Effector memory CD4-positive, alpha-beta T cell (primary cell): ENCODE results near the gene UBN1.

Source experiments
- DNase-seq, 3 donors: peaks; one replicate each; pipeline ENCODE4 v3.0.0-alpha.2; 2020
- H3K27ac ChIP-seq: 2 replicates; pipeline ENCODE4 v1.7.0; 2013; ENCODE audit warnings: mild to moderate bottlenecking, low read length, moderate library complexity; ENCODE audit not compliant: insufficient read depth, poor library complexity, severe bottlenecking
- H3K27me3 ChIP-seq: replicated peaks from 2 replicates; pipeline ENCODE4 v1.7.0; 2013; ENCODE audit warnings: mild to moderate bottlenecking, low read length; ENCODE audit not compliant: insufficient read depth, control insufficient read depth, poor library complexity, severe bottlenecking
- H3K36me3 ChIP-seq: 2 replicates; pipeline ENCODE4 v1.7.0; 2013; ENCODE audit warnings: mild to moderate bottlenecking, low read length, moderate library complexity; ENCODE audit not compliant: control insufficient read depth, insufficient read depth
- H3K4me1 ChIP-seq: 2 replicates; pipeline ENCODE4 v1.7.0; 2013; ENCODE audit warnings: low read length, mild to moderate bottlenecking; ENCODE audit not compliant: control insufficient read depth, insufficient read depth, poor library complexity, severe bottlenecking
- H3K4me3 ChIP-seq: 2 replicates; pipeline ENCODE4 v1.7.0; 2013; ENCODE audit warnings: low read length, low read depth, mild to moderate bottlenecking; ENCODE audit not compliant: insufficient read depth, poor library complexity, severe bottlenecking
- H3K9me3 ChIP-seq: 2 replicates; pipeline ENCODE4 v1.7.0; 2013; ENCODE audit warnings: mild to moderate bottlenecking, low read length, moderate library complexity; ENCODE audit not compliant: control insufficient read depth

The UBN1 gene

GRCh38 chr16:4900750-4901149 is 53.5 kb downstream of the UBN1 start:
- no peaks in the 10 kb centered on the region for H3K36me3 ChIP-seq
- H3K27me3 ChIP-seq: no peaks in the 10 kb centered on the region
- no peaks in the 10 kb centered on the region for H3K9me3 ChIP-seq
- H3K27ac ChIP-seq: no peak overlapping the region
- H3K4me3 ChIP-seq: no peak overlapping the region
- no peaks in the 10 kb centered on the region for H3K4me1 ChIP-seq
- DNase-seq: no peak

- no peak for DNase-seq
- Histone ChIP-seq H3K27ac (no peak overlapping the region), H3K4me1 (no peaks in the 10 kb centered on the region), H3K9me3 (no peaks in the 10 kb centered on the region), H3K36me3 (no peaks in the 10 kb centered on the region), H3K27me3 (no peaks in the 10 kb centered on the region), H3K4me3 (no peak overlapping the region)
Observed at GRCh38 chr16:4902038-4902437, 54.8 kb downstream of the UBN1 start.

- no peak for DNase-seq
- Histone ChIP-seq H3K9me3 (no peaks in the 10 kb centered on the region), H3K36me3 (no peaks in the 10 kb centered on the region), H3K4me1 (no peaks in the 10 kb centered on the region), H3K4me3 (no peak overlapping the region), H3K27me3 (no peaks in the 10 kb centered on the region), H3K27ac (no peak overlapping the region)
Observed at GRCh38 chr16:4904108-4904941, 57.0 kb downstream of the UBN1 start.

GRCh38 chr16:4904942-4905615 is 57.8 kb downstream of the UBN1 start:
- no peak overlapping the region for H3K4me3 ChIP-seq
- no peaks in the 10 kb centered on the region for H3K9me3 ChIP-seq
- H3K36me3 ChIP-seq: no peaks in the 10 kb centered on the region
- no peak overlapping the region for H3K27ac ChIP-seq
- no peaks in the 10 kb centered on the region for H3K4me1 ChIP-seq
- H3K27me3 ChIP-seq: no peaks in the 10 kb centered on the region
- no peak for DNase-seq

- Histone ChIP-seq H3K27me3 (no peaks in the 10 kb centered on the region), H3K36me3 (no peaks in the 10 kb centered on the region), H3K9me3 (no peaks in the 10 kb centered on the region), H3K27ac (no peak overlapping the region), H3K4me1 (no peaks in the 10 kb centered on the region), H3K4me3 (no peak overlapping the region)
- no peak for DNase-seq
Observed at GRCh38 chr16:4908854-4909401, 61.6 kb downstream of the UBN1 start.

- Histone ChIP-seq H3K36me3 (no peaks in the 10 kb centered on the region), H3K4me3 (no peak overlapping the region), H3K4me1 (no peaks in the 10 kb centered on the region), H3K9me3 (no peaks in the 10 kb centered on the region), H3K27ac (no peak overlapping the region), H3K27me3 (no peaks in the 10 kb centered on the region)
- no peak for DNase-seq
Observed at GRCh38 chr16:4909825-4910224, 62.5 kb downstream of the UBN1 start.

GRCh38 chr16:4910828-4911227 is 63.5 kb downstream of the UBN1 start:
- no peak for DNase-seq
- H3K9me3 ChIP-seq: no peaks in the 10 kb centered on the region
- H3K36me3 ChIP-seq: no peaks in the 10 kb centered on the region
- no peaks in the 10 kb centered on the region for H3K4me1 ChIP-seq
- H3K27ac ChIP-seq: no peak overlapping the region
- H3K4me3 ChIP-seq: no peak overlapping the region
- no peaks in the 10 kb centered on the region for H3K27me3 ChIP-seq

GRCh38 chr16:4911970-4912386 is 64.7 kb downstream of the UBN1 start:
- H3K27me3 ChIP-seq: no peaks in the 10 kb centered on the region
- no peaks in the 10 kb centered on the region for H3K36me3 ChIP-seq
- H3K4me1 ChIP-seq: no peaks in the 10 kb centered on the region
- H3K9me3 ChIP-seq: no peaks in the 10 kb centered on the region
- no peak overlapping the region for H3K27ac ChIP-seq
- no peak overlapping the region for H3K4me3 ChIP-seq
- no peak for DNase-seq

- Histone ChIP-seq H3K9me3 (no peaks in the 10 kb centered on the region), H3K27ac (no peak overlapping the region), H3K4me1 (no peaks in the 10 kb centered on the region), H3K4me3 (no peak overlapping the region), H3K27me3 (no peaks in the 10 kb centered on the region), H3K36me3 (no peaks in the 10 kb centered on the region)
- no peak for DNase-seq
Observed at GRCh38 chr16:4913130-4913773, 66.0 kb downstream of the UBN1 start.
